Right lobe of liver (tissue), 4 donors: ENCODE measurements around the gene OR8B8.

Experiments
- POLR2A ChIP-seq: fragments of 450-650 bp; IDR thresholded peaks from one replicate; pipeline ENCODE4 v1.6.1; 2017; ENCODE audit warnings: antibody characterized with exemption, mild to moderate bottlenecking
- TF ChIP-seq, protein P1 (sequence below), 4 donors: fragments of 200-600 bp in 3 of 4; fragments of 450-650 bp in 1 of 4; IDR thresholded peaks; one replicate each; pipeline versions ENCODE4 v1.5.1 to v1.8.0; 2016 to 2022; ENCODE audit warnings: antibody characterized with exemption in 4 of 4, mild to moderate bottlenecking in 2 of 4
- donor health status: DM: no; HTN: no; CAD: no.
- donor health status: DM: no; HTN: no; CAD: no.
- donor health status: DM: no; HTN: yes; CAD: no.

DNA sequence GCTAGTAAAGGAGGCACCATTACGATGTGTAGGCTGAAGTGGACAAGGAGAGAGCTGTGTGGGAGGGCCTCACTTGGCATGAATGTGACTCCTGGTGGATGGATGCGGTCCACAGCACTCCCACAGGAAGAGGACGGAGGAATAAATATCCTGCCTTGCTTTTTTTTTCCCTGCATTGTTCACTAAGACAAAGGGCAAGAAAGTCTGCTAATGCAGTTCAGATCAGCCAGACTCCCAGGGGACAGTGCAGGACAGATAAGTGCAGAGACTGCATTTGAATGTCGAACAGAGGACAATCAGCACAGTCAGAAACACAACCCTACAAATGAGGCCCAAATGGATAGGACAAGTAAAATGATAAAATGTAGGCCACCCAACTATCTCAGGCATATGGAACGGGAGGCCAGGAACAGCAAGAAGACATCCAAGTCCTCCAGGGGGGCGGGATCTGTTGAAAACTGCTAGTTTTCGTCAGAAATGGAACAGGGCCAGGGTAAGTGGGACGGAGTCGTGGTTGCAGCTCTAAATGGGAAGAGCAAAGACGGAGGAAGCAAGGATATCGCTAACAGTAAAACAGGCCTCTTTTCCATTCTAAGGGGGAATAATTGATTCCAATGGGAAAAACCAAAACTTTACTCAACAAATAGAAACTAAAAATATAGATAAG, 25.2 kb upstream of the OR8B8 start:
- TF ChIP-seq, protein P1, sequence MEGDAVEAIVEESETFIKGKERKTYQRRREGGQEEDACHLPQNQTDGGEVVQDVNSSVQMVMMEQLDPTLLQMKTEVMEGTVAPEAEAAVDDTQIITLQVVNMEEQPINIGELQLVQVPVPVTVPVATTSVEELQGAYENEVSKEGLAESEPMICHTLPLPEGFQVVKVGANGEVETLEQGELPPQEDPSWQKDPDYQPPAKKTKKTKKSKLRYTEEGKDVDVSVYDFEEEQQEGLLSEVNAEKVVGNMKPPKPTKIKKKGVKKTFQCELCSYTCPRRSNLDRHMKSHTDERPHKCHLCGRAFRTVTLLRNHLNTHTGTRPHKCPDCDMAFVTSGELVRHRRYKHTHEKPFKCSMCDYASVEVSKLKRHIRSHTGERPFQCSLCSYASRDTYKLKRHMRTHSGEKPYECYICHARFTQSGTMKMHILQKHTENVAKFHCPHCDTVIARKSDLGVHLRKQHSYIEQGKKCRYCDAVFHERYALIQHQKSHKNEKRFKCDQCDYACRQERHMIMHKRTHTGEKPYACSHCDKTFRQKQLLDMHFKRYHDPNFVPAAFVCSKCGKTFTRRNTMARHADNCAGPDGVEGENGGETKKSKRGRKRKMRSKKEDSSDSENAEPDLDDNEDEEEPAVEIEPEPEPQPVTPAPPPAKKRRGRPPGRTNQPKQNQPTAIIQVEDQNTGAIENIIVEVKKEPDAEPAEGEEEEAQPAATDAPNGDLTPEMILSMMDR (IDR thresholded peaks at IDR 0.05) = no peak
- no peak for TF ChIP-seq POLR2A
